HG03442 (cell line): ENCODE data around the gene CDR2L.
"Not testable (repeated sequence)": the region's sequence is repeated elsewhere in the genome, so short reads cannot be mapped to it uniquely, and the experiment has no call there.

Experiments used
- ATAC-seq: cut with Tn5 transposase; IDR thresholded peaks from one replicate; pipeline ENCODE4 v1.9.1; 2021; ENCODE audit warnings: mild to moderate bottlenecking, moderate library complexity; ENCODE audit not compliant: unreplicated experiment

Gene CDR2L

GRCh38 chr17:74981318-74981978 is 6.0 kb upstream of the CDR2L start:
- no peak for ATAC-seq

- ATAC-seq, result no peak
Measured at GRCh38 chr17:74981979-74982662, 5.3 kb upstream of the CDR2L start.

GRCh38 chr17:74982663-74983313 is 4.6 kb upstream of the CDR2L start:
- ATAC-seq, result not testable (repeated sequence)

- ATAC-seq, result no peak
Measured at GRCh38 chr17:74986206-74986576, 1.2 kb upstream of the CDR2L start.

GRCh38 chr17:74987909-74988711 is 678 bp downstream of the CDR2L start:
- ATAC-seq, result peak; percentile 30

- ATAC-seq, result no peak
Measured at GRCh38 chr17:74990581-74991105, 3.2 kb downstream of the CDR2L start.

GRCh38 chr17:74992223-74992622 is 4.8 kb downstream of the CDR2L start:
- ATAC-seq, result no peak

GRCh38 chr17:74994440-74994839 is 7.0 kb downstream of the CDR2L start:
- no peak for ATAC-seq

- no peak for ATAC-seq
Measured at GRCh38 chr17:74995847-74996246, 8.4 kb downstream of the CDR2L start.

GRCh38 chr17:74998783-74999182 is 11.4 kb downstream of the CDR2L start:
- ATAC-seq, result no peak

GRCh38 chr17:74999523-74999922 is 12.1 kb downstream of the CDR2L start:
- ATAC-seq, result no peak

- ATAC-seq, result no peak
Measured at GRCh38 chr17:75001915-75002843, 14.7 kb downstream of the CDR2L start.

GRCh38 chr17:75003070-75003956 is 15.9 kb downstream of the CDR2L start:
- ATAC-seq, result no peak

- ATAC-seq, result no peak
Measured at GRCh38 chr17:75003957-75004355, 16.5 kb downstream of the CDR2L start.

- no peak for ATAC-seq
Measured at GRCh38 chr17:75004371-75004770, 16.9 kb downstream of the CDR2L start.

GRCh38 chr17:75005291-75005690 is 17.9 kb downstream of the CDR2L start:
- ATAC-seq, result no peak

GRCh38 chr17:75006084-75006483 is 18.7 kb downstream of the CDR2L start:
- ATAC-seq, result not testable (repeated sequence)

- ATAC-seq, result no peak
Measured at GRCh38 chr17:75006653-75007052, 19.2 kb downstream of the CDR2L start.

GRCh38 chr17:75008373-75008772 is 20.9 kb downstream of the CDR2L start:
- no peak for ATAC-seq
